Esophagus squamous epithelium (tissue), 4 donors: ENCODE results near the gene EFS.

ENCODE experiments used
- POLR2A ChIP-seq, 4 donors: fragments of 450-650 bp; IDR thresholded peaks; one replicate each; pipeline ENCODE4 v1.6.1; 2017; ENCODE audit warnings: antibody characterized with exemption in 4 of 4, mild to moderate bottlenecking in 4 of 4, moderate library complexity in 3 of 4
- TF ChIP-seq, protein P1 (sequence below), 6 experiments: fragments of 450-650 bp in 4 of 6; fragments of 200-600 bp in 2 of 6; sonication (generic) in 2 of 6; IDR thresholded peaks; one replicate each; pipeline ENCODE4 v1.5.1; 2016 to 2019; ENCODE audit warnings: antibody characterized with exemption in 6 of 6, mild to moderate bottlenecking in 4 of 6, moderate library complexity in 4 of 6

- TF ChIP-seq, protein P1, sequence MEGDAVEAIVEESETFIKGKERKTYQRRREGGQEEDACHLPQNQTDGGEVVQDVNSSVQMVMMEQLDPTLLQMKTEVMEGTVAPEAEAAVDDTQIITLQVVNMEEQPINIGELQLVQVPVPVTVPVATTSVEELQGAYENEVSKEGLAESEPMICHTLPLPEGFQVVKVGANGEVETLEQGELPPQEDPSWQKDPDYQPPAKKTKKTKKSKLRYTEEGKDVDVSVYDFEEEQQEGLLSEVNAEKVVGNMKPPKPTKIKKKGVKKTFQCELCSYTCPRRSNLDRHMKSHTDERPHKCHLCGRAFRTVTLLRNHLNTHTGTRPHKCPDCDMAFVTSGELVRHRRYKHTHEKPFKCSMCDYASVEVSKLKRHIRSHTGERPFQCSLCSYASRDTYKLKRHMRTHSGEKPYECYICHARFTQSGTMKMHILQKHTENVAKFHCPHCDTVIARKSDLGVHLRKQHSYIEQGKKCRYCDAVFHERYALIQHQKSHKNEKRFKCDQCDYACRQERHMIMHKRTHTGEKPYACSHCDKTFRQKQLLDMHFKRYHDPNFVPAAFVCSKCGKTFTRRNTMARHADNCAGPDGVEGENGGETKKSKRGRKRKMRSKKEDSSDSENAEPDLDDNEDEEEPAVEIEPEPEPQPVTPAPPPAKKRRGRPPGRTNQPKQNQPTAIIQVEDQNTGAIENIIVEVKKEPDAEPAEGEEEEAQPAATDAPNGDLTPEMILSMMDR (IDR thresholded peaks at IDR 0.05), result no peak
- no peak for TF ChIP-seq POLR2A (IDR thresholded peaks at IDR 0.05)
Measured at GRCh38 chr14:23319746-23320583, 45.0 kb downstream of the EFS start.
